Fibroblast of mammary gland (primary cell): ENCODE measurements around the gene CMIP.

Source experiments
- DNase-seq: peaks from one replicate; pipeline ENCODE4 v3.0.0-alpha.2; 2010; ENCODE audit warnings: low read depth
- H3K4me3 ChIP-seq: 2 replicates; pipeline ENCODE4 v1.5.1; 2011; ENCODE audit warnings: low read depth, mild to moderate bottlenecking, low read length, moderate library complexity; ENCODE audit not compliant: control insufficient read depth
- CTCF ChIP-seq: conservative IDR thresholded peaks from 2 replicates; pipeline ENCODE4 v1.5.1; 2011; ENCODE audit warnings: low read depth, low read length, inconsistent platforms; ENCODE audit not compliant: control insufficient read depth, insufficient read depth

CMIP gene

DNA sequence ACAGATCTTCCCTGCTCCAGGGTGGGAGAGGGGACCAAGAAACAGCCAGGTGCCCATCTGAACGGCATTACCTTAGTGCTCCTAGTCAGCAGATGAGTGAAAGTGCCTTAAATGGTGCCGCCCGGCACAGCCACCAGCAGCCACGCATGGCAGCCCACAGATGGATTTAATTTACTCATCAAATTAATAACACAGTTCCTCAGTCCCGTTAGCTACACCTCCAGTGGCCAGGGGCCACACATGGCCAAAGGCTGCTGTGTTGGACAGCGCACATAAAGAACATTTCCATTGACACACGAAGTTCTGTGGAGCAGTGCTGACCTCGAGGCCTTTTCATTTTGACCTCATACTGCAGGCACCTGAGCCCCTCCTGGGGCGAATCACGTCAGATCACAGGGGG is 166.3 kb downstream of the CMIP start:
- TF ChIP-seq CTCF, result no peak
- H3K4me3 ChIP-seq, result no peak overlapping the region
- DNase-seq, result no peak

DNA sequence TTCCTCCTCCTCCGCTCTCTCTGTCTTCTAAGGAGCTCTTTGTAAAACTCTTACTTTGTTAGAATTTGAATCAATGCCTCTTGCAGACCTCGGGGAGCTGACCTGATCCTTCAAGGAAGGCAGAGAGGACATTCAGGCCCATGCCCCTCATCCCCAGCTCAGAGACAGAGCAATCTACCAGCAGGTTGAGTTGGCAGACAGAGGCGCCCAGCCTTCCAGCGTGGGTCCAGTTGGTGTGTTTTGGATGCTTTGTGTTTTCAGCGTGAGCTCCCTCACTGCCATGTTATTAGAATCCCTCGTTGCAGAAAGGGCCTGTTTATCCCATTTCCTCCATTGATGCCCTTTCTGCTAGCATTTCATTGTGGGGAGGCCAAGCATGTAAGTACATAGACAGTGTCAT is 167.1 kb downstream of the CMIP start:
- no peak for DNase-seq
- no peak for TF ChIP-seq CTCF
- H3K4me3 ChIP-seq, result no peak overlapping the region

- no peak for DNase-seq
- H3K4me3 ChIP-seq, result no peak overlapping the region
- TF ChIP-seq CTCF, result no peak
Measured at GRCh38 chr16:81612351-81613163, 167.9 kb downstream of the CMIP start.

DNA sequence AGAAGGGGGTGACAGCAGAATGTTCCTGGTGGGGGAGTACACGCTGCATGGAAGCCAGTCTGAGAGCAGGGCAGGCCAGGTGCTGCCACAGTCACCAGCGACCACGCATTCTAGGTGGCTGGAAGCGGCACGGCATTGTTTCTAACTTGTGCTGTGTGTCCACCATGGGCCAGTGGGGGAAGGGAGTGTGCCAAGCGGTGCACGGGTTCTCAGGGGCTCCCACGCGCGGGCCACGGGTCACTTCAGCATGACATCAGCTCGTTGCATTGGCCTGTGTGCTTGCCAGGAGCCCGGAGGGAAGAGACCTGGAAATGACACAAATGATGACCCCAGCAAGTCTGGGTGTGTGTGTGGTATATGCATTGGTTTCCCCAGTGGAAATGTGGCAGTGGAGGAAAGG is 169.6 kb downstream of the CMIP start:
- DNase-seq, result no peak
- no peak for TF ChIP-seq CTCF
- no peak overlapping the region for H3K4me3 ChIP-seq

- no peak overlapping the region for H3K4me3 ChIP-seq
- TF ChIP-seq CTCF, result no peak
- DNase-seq, result no peak
Measured at GRCh38 chr16:81614654-81615359, 170.2 kb downstream of the CMIP start.

DNA sequence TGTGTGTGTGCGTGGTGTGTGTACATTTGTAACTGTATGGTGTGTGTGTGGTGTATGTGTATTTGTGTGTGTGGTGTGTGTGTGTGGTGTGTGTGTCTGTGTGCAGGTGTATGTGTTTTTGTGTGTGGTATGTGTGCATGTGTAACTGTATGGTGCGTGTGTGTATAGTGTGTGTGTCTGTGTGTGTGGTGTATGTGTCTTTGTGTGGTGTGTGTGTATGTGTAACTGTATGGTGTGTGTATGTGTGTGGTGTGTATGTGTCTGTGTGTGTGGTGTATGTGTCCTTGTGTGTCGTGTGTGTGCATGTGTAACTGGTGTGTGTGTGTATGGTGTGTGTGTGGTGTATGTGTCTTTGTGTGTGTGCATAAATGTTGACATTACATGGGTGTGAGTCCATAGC is 170.8 kb downstream of the CMIP start:
- TF ChIP-seq CTCF, result no peak
- no peak overlapping the region for H3K4me3 ChIP-seq
- DNase-seq, result no peak

DNA sequence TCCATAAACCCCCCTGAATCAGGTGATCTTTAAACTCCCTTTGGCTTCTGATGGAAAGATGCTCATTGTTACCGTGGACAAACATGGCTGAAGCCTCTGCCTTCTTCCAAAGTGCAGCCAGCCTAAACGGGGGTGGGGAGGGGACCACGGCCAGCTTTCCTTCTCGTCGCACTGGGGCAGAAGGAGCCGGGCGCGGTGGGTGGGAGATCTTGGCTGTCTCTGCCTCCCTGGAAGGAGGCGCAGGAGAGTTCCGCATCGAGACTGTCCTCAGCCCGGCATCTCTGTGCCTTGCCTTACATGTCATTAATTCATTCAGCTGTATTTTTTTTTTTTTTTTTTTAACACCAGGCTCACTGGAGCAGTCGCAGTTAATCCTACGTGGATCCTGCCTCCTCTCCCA is 171.2 kb downstream of the CMIP start:
- DNase-seq, result no peak
- H3K4me3 ChIP-seq, result no peak overlapping the region
- TF ChIP-seq CTCF, result no peak
